ENCODE data around the gene RBBP8NL.

Gene RBBP8NL

GRCh38 chr20:62459488-62459887 is 32.1 kb upstream of the RBBP8NL start:
- TF ChIP-seq CTCF (IDR thresholded peaks at IDR 0.05): no peak

GRCh38 chr20:62458275-62459251 is 31.2 kb upstream of the RBBP8NL start:
- no peak for TF ChIP-seq CTCF (IDR thresholded peaks at IDR 0.05)

- no peak for TF ChIP-seq CTCF (IDR thresholded peaks at IDR 0.05)
Observed at GRCh38 chr20:62457831-62458230, 30.5 kb upstream of the RBBP8NL start.

- no peak for TF ChIP-seq CTCF (IDR thresholded peaks at IDR 0.05)
Observed at GRCh38 chr20:62457098-62457497, 29.8 kb upstream of the RBBP8NL start.

GRCh38 chr20:62455929-62456328 is 28.6 kb upstream of the RBBP8NL start:
- TF ChIP-seq CTCF (IDR thresholded peaks at IDR 0.05): no peak

GRCh38 chr20:62454904-62455636 is 27.7 kb upstream of the RBBP8NL start:
- no peak for TF ChIP-seq CTCF (IDR thresholded peaks at IDR 0.05)

GRCh38 chr20:62453186-62453808 is 26.0 kb upstream of the RBBP8NL start:
- TF ChIP-seq CTCF (IDR thresholded peaks at IDR 0.05): no peak

Measured in LNCAP (cell line).